T47D (cell line): ENCODE measurements around the gene POU2F1.
A peak's percentile ranks its signal among the peaks of the same experiment; 100 is the strongest.

Experiments used
- DNase-seq, 2 experiments: peaks; one replicate each; pipeline versions ENCODE4 v3.0.0 to v3.0.0-alpha.2; 2011 to 2012; ENCODE audit warnings: low read depth in 1 of 2, low spot score in 1 of 2
- JUND ChIP-seq: IDR thresholded peaks from 2 replicates; pipeline ENCODE4 v1.6.1; 2012; ENCODE audit warnings: low read depth
- in situ Hi-C: cut with HindIII; loops from 2 replicates; pipeline ENCODE4 v1.10.0; 2016; ENCODE audit warnings: low sequenced_read_pairs, low pct_unique_long_range_greater_than_20kb

Gene POU2F1

DNA sequence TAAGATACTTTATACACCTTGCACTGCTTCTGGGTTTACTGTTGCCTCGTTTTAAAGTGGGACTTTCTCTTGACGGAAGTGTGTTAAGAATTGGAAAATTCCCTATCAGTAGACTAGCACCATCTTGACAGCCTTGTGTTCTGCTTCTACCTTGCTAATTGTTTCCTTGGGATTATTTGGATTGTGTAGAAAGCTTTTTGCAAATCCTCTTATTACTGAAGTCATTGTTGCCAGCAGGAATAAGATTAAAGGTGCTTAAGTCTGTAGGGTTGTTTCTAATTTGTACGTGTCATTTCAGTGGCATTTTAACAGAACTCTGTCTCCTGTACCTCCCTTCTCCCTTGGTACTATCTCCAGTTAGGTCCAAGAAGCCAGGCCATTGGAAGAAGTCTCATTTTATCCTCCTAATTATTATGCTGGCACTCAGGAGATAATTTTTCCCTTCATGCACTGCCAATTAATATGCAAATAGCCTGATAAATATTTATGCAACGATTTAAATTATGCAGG lies 107.7 kb downstream of the POU2F1 start:
- in situ Hi-C loops: no loop called here
- no peak for TF ChIP-seq JUND
- no peak for DNase-seq

DNA sequence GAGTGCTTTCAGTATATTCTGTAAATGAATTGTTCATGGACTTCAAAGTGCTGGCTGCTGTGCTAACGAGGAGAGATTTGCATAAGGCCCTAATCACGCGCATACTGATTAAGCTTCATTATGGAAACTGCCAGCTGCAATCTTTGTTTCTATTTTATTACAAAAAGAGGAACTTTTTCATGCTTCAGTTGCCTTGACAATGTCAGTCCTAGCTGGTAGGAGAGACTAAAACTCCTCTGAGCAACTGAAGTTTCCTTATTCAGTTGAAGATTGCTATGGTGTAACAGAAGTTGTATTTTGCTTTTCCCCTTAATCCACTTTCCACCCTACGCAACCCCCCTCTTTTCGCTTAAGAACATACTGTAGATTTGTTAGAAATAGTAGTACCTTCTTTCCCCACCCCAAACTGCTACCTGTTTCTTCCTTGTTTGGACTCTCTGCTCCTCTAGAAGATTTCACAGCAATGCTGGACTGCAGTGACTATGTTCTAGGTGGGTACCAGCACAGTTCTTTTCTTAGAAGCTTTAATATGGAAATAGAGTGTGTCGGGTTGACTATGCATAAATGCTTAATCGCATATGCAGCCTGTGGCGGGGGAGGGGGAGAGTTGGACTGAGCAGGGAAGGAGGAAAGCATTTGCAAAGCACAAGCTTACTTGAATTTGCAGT lies 108.3 kb downstream of the POU2F1 start:
- DNase-seq: peak in 1 of 2 experiments; percentile 15
- in situ Hi-C loops: no loop called here
- TF ChIP-seq JUND: no peak

DNA sequence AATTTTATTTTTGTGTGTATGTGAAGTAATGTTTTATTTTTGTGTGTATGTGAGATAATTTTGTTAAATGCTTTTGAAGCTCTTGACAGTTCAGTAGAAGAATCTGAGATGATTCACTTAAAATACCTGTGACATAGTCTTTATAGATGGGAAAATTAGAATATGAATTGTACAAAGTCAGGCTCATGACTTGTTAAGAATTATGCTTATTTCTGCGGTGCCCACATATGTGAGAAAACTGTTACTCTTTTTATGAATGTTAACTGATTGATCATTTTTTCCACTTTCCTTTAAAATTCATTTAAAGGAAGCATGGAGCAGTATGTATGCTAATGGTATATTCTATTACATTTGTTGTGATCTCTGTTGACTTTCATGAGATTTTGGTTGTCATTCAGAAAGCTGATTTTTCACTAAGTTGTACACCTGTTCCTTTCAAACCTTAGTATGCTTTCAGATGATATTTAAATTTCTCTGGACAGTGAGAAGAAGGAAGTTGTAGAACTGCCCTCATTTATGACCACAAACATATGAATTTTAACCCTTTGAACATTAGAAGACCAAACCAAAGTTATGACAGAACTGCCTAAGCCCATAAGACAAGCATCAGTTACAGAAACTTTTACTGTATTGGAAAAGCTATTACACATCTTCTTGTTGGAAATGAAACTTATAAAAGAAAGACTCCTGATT lies 110.1 kb downstream of the POU2F1 start:
- no peak for TF ChIP-seq JUND
- DNase-seq: no peak
- in situ Hi-C loops: no loop called here

DNA sequence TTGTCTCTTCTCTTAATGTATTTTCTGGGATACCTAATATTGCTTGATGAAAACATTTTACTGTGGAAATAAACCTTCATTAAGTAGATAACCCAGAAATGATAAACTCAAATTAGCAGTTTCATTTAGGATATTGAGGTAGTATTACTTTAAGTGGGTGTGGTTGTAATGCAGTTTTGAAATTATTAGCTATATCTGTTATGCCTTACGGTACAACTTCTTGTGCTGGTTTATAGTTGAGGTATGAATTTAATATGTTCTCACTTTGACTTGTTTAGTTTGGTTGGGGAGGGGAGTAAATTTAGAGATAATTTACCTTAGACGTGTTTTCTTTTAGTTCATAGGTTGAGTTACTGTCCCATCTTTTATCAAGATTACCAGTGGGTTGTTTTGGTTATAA lies 111.0 kb downstream of the POU2F1 start:
- DNase-seq: no peak
- in situ Hi-C loops: no loop called here
- TF ChIP-seq JUND: no peak

DNA sequence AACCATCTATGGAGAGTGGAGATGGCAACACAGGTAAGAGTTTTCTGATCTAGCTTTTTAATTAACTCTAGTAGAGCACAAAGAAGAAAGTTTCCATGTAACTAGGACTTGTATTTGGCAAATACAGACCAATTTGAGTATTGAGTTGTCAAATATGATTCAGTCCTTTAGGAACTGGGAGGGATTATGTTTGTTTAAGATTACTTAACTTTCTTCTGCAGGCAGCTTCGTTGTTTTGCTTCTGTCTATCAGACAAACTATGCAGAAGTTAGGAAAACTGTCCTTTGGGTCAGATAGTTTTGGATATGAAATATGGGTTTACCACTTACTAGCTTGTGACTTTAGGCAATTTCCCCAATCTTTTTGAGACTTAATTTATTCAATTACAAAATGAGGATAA lies 111.8 kb downstream of the POU2F1 start:
- no peak for DNase-seq
- in situ Hi-C loops: no loop called here
- TF ChIP-seq JUND: no peak

DNA sequence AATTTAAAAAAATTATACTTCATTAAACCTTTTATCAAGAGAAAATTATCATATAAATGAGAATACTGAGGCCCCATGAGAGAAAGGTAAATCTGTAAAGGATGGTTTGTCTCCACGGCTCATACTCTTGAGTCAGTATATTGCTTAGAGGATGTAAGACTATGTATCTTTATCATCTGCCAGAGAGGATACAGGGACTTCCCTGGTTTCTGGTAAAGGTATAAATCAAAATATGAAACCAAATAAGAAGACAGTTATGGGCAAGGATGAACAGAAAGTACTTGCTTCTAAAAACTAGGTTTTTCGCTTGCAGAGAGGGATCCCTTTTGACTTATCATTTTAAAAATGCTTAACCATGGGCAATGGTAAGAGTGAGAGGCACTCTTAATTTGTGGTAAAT lies 112.4 kb downstream of the POU2F1 start:
- TF ChIP-seq JUND: no peak
- no peak for DNase-seq
- in situ Hi-C loops: no loop called here

DNA sequence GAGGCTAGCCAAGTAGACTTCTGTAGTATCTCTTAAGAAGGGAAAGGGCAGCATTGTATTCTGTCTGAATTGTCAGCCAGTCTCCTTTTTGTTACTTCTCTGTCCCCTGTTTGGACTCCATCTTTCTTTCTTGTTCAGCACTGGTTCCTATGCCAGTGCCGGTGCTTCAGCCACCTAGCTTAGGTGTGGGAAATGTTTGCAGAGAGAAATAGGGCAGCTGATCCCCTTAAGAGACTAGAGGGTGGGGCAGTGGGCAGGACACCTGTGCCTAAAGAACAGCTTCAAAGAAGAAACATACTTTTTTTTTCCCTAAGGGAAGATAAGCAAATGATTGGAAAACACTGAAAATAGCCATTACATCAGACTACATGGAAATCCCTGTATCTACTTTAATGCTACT lies 113.0 kb downstream of the POU2F1 start:
- in situ Hi-C loops: no loop called here
- no peak for TF ChIP-seq JUND
- no peak for DNase-seq

DNA sequence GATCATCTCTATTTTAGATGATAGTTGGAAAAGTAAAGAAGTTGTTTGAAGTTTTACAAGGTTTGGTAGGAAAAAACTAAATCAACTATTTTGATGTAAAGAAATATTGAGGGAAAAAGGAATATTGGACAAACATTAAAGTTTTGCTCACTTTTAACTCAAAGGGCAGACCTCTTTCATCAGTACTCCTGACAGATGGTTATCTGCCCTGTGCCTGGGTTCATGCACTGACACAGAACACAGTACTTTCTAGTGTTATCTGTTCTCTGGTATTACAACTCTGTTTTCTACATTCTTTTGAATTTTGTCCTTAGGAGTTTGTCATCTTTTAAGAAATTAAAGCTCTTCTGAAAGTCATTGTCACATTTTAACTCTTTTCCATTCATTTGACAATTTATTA lies 118.7 kb downstream of the POU2F1 start:
- no peak for DNase-seq
- in situ Hi-C loops: no loop called here
- no peak for TF ChIP-seq JUND

DNA sequence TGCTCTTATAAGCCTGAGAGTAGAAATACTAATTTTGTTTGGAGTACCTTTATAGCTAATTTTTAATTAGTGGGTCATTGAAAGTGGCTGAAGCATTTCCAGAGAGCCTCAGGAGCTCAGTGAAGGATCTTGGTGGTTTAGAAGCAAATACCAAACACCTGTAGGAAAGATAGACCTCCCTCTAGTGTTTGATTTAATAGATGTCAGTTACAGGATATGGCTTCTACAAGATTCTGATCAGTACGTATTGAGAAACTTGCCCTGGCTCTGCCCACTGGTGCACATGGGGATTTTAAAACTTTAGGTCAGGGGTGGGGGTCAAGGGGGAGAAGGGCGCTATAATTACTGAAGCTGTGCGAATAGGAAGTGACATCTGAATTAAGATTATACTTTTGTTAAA lies 122.2 kb downstream of the POU2F1 start:
- no peak for TF ChIP-seq JUND
- peak in 1 of 2 experiments; percentile 66 for DNase-seq
- in situ Hi-C loops: no loop called here

DNA sequence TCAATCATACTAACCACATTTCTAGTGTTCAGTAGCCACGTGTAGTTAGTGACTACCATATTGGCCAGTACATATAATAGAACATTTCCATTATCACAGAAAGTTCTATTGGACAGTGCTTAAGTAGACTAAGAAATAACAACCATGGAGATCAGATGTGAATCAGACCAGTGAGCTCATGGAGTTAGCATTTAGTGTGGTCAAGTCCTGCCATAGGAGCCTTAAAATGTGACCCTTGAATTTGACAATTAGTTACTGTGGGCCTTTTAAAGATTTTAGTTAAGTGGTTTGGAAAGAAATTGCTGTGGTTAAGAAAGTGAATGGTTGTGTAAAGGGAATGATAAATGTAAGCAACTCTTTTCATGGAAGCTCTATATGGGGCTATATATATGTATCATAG lies 123.4 kb downstream of the POU2F1 start:
- no peak for TF ChIP-seq JUND
- no peak for DNase-seq
- in situ Hi-C loops: no loop called here

DNA sequence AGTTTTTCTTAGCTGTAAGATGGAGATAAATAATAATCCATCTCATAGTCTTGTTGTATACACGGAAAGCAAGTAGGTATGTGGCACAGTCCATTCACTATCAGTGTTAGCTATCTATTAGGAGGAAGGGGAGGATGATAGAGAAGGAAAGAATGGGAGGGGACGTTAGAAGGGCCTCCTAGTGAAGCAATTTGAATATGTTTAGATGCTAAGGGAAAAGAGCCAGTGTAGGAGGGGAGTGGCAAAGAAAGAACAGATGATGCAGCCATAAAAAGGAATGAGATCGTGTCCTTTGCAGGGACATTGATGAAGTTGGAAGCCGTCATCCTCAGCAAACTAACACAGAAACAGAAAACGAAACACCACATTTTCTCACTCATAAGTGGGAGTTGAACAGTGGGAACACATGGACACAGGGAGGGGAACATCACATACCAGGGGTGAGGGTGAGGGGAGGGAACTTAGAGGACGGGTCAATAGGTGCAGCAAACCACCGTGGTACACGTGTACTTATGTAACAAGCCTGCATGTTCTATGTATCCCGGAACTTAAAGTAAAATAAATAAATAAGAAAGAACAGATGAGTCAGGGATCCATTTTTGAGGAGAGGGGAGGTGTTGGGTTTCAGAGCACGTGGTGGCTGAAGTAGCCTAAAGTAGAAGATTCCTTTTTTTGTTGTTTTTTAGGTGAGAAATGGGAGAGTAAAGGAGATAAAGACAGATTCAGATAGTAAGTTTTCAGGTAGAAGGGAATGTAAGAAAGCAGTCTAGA lies 124.1 kb downstream of the POU2F1 start:
- TF ChIP-seq JUND: no peak
- in situ Hi-C loops: no loop called here
- DNase-seq: peak in 1 of 2 experiments; percentile 11

DNA sequence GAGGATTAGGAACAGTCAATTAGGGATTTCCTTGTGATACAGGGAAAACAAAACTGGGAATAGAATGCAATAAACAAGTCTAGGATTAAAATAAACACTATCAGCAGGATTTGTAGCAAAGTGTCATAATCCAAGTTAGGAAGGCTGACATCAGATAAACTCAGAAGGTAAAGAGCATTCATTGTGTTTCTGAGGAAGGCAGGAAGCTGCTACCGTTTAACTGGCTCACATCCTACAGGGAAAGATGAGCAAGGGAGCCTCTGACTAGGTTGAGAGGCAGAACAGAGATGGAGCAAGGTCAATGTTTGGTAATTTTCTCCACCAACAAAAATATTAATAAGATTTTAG lies 124.7 kb downstream of the POU2F1 start:
- in situ Hi-C loops: no loop called here
- no peak for TF ChIP-seq JUND
- no peak for DNase-seq

DNA sequence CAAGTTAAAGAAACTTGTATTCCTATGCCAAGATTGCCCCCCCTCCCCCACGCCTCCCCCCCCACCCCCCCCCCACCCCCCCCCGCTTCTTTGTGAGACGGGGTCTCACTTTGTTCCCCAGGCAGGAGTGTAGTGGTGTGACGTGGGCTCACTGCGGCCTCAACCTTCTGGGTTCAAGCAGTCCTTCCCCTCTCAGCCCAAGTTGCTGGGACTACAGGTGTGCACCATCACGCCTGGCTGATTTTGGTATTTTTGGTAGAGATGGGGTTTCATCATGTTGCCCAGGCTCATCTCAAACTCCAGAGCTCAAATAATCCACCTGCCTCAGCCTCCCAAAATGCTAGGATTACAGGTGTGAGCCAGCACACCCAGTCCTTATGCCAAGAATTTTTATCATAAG lies 136.6 kb downstream of the POU2F1 start:
- in situ Hi-C loops: no loop called here
- no peak for DNase-seq
- TF ChIP-seq JUND: no peak
